HG03439 (cell line): ENCODE measurements around the gene IFIH1.

Experiments used
- ATAC-seq: cut with Tn5 transposase; IDR thresholded peaks from one replicate; pipeline ENCODE4 v1.9.1; 2021; ENCODE audit warnings: mild to moderate bottlenecking, moderate library complexity; ENCODE audit not compliant: unreplicated experiment

IFIH1 gene

GRCh38 chr2:162258686-162259085 is 59.8 kb downstream of the IFIH1 start:
- no peak for ATAC-seq

- ATAC-seq = no peak
These were observed 60.3 kb downstream of the IFIH1 start for GRCh38 chr2:162258169-162258568.

DNA sequence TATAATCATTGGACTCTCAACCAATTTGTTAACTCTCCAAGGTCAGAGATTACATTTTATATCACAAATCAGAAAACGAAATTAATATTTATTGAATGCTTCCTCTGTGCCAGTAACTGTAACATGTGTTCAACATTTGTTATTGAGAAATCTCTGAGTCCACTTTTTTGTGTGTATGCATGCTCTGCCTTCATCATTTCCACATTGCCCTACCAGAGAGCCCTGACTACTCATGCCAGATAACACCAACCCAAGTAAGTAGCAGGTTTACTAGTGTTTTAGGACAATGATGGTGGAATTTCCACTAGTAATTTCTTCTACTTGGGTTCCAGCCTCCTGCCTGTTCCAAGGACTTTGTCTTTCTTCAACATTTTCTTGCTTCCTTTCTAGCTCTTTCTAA is 61.1 kb downstream of the IFIH1 start:
- no peak for ATAC-seq

DNA sequence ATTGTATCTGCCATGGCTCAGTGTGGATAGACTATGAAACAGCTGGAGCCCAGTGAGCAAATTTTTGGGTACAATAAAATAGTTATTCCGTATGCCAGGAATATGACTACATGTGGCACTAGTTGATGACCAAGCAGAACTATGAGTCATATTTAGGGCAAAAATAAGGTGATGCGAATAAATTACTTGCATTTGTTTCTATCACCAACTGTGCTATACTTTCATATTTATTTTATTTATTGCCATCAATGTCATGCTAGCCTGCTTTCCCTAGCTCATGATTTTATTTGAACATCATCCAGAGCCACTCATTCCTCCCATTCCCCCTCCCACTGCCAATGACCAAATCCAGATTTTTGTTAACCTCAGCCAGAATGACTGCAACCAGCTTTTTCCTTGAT is 61.9 kb downstream of the IFIH1 start:
- no peak for ATAC-seq

DNA sequence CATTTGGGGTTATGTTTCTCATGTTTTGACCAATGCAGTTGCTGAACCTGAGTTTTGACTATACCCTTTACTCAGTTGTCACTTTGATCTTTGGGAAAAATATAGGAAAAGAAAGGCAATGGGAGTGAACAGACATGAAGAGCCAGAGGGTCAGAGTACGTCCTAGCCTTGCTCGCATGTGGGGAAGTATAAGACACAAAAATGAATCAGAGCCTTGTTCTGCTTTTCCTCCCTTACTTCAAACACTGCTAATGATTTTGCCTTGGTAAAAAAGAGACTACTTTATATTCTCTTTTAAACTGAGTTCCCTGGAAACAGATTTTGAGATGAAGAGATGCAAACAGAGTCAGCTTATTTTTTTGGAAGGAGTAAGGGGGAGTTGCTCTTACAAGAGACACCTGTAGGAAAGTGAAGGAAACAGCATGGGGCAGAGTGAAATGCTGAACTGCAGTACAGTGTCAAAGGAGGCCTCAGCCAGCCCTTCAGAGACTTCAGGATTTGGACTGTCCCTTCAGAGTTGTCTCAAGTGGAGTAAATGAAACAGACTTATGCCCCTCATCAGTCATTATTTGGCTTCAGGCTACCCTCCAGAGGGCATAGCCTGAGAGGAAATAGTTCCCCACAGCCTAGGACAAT is 64.1 kb downstream of the IFIH1 start:
- no peak for ATAC-seq

DNA sequence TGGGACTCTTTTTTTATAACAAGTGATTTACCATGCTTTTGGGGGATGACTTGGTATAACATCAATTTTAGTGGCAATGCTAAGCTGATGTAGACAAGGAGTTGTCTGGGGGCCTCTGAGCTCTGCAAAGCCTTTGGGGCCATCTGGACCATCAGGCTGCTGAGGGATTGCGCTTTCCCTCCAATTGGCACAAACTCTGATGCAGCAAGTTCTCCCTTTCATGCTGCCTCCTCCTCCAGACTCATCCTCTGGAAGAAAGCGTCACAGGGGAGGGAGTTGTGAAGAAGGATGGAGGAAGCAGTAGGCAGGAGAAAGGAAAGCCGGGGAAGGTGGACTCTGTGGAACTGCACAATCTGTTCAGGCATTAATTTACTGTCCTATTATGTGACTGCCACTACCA is 65.0 kb downstream of the IFIH1 start:
- ATAC-seq = no peak

GRCh38 chr2:162252153-162252552 is 66.3 kb downstream of the IFIH1 start:
- no peak for ATAC-seq

DNA sequence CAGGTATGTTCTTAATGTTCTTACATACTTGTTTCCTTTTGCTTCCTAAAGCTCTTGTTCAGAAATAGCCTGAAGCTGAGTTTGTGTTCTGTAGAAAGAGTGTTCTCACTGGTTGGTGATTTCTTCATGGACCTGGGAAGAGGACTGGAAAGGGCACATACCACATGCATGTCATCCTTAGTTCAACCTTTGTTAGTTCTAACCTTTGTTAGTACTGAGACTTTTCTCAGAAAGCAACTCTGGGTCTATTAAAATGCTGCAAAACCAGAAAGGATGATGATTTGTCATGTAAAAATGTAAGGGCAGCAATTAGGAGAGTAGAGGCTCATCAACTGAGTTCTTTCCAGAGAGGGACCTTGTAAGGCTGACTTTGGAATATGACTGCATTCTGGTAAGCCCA is 72.7 kb downstream of the IFIH1 start:
- no peak for ATAC-seq

DNA sequence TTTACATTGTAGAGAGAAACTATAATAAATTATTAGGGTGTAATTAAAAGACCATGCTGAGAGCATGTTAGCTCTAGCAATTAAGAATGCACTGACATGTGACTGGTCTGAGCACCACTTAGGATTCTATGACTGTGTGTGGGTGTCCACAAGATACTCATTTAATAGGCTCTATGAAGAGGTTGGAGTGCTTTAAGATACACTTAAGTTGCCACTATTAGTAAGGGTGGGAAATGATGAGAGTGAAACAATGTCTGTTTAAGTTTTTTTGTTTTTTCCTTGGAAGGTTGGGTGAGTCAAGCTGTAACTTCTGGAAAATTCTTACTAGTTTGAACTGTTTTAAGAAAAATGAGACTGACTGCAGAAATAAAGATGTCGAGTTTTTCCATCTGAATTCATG is 73.4 kb downstream of the IFIH1 start:
- ATAC-seq = no peak

GRCh38 chr2:162244541-162245031 is 73.9 kb downstream of the IFIH1 start:
- no peak for ATAC-seq

DNA sequence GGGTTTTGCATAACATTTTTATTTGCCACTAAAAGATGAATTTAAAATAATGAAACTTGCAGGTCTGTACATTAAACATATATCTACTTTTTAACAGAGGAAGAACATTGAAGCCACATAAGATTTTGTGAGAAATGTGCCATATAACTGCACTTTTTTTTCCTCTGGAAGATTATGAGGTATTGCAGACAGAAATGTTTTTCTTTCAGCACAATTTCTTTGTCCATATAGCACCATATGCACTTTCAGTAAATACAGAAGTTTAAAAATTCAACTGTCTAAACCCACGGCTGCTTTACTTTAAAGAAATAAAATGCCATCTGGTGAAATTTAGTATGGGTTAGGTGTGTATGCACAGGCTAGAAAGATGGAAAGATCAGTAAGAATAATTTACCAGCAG is 74.8 kb downstream of the IFIH1 start:
- ATAC-seq = no peak

- ATAC-seq = no peak
These were observed 75.2 kb downstream of the IFIH1 start, which contains the start of gene FAP for GRCh38 chr2:162243294-162243693. FAP (minus strand) TSS chr2:162243445; CDS start chr2:162243327, 118 bp downstream.

- no peak for ATAC-seq
These were observed 75.8 kb downstream of the IFIH1 start for GRCh38 chr2:162242586-162243280.

GRCh38 chr2:162241571-162241970 is 76.9 kb downstream of the IFIH1 start:
- no peak for ATAC-seq

GRCh38 chr2:162234620-162235462 is 83.6 kb downstream of the IFIH1 start:
- no peak for ATAC-seq

- ATAC-seq = no peak
These were observed 85.3 kb downstream of the IFIH1 start for GRCh38 chr2:162233197-162233596.

- no peak for ATAC-seq
These were observed 85.8 kb downstream of the IFIH1 start for GRCh38 chr2:162232671-162233070.

DNA sequence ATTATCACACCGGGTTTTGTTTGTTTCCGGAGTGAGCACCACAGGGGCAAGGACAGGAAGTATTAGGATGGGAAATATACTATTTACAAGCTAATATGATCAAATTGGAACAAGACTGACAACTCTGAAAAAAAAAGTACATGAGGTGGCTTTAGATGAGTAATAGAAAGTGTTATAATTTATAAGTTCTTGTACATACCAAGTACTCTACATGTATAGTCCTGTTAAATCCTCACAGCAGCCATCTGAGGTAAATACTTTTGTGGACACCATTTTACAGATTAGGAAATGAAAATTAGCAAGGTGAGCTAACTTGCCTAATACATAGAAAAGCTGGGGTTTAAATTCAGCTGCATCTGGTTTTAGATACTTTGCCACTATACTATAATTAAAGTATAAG is 86.5 kb downstream of the IFIH1 start:
- no peak for ATAC-seq

DNA sequence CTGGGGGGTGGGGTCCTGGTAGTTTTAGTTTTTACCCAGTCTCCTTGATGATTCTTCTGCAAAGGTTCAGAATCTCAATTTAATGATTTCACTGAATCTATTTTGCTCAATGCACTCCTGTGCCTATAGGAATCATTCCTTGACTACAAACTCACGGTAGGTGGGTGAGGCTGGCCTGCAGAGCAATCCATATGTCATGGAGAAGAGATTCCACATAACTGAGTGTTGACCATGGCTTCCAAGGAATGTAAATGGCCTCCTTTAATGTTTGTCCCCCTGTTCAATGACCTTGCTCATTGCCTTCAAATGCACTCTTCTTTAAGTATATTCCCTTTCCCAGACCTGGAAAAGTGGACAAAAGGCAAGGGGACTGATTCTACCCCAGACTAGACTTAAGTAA is 87.7 kb downstream of the IFIH1 start:
- ATAC-seq = no peak

DNA sequence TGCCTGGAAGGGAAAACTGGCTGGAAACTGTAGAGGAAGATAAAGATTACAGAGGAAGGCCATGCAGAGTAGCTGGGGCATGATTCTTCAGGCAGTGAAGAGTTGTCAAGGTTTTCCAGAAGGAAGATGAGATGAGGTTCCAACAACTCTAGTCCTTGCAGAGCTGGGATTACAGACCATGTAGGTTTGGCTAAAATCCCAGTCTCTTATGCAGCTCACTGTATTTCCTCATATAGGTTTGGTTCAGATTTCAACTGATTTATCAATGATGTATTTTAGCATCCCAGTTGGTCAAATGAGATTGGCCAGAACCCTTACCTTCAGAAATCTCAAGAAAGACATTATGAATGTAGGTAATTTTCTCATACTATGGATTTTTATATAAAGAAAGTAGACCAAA is 91.6 kb downstream of the IFIH1 start:
- ATAC-seq = no peak

GRCh38 chr2:162221064-162221463 is 97.4 kb downstream of the IFIH1 start:
- ATAC-seq = peak; percentile 93

DNA sequence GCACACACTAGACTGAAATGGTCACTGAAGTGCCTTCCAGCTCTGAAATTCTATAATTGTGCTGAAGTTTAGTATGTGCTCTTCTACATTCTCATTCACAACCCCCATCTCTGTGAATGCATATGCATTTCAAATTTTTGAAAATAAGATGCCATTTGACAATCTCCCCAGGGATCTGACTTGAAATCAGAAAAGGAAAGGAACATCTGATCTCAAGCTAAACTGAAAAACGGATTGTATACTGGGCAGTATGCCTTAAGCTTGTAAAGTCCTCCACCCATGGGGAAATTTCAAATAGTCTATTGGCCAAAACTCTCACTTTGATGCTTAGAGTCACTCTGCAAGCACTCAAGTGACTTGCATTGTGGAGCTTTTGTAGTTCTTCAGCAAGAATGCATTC is 98.1 kb downstream of the IFIH1 start:
- no peak for ATAC-seq
